HG03066 (cell line): Measurements from ENCODE around the gene PHYH.
"Not testable (repeated sequence)": the region's sequence is repeated elsewhere in the genome, so short reads cannot be mapped to it uniquely, and the experiment has no call there.

Experiments
- ATAC-seq: cut with Tn5 transposase; IDR thresholded peaks from one replicate; pipeline ENCODE4 v1.9.1; 2021; ENCODE audit warnings: low read depth; ENCODE audit not compliant: unreplicated experiment

PHYH gene

DNA sequence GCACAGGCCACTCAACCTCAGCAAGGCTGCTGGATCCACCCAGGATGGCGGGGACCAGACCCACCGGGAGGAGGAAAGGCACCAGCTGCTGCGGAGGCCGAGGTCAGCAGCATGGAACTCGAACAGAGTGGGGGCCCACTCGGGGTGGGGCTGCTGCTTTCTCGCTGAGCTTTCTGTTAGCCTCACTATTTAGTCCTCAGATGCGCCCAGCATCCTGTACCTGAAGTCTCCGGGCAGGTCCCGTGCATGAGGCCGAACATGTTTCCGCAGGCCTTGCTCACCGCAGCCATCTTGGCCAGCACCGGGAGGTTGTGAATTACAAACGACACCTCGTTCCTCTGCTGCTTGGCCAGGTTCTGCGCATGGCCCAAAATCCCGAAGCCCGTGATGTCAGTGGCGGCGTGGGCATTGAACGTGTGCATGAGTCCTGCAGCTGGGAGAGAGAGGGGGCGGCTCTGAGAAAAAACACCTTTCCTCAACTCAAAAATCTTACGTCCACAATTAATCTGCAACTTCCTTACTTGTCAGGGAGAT lies 22.8 kb upstream of the PHYH start:
- ATAC-seq: no peak

DNA sequence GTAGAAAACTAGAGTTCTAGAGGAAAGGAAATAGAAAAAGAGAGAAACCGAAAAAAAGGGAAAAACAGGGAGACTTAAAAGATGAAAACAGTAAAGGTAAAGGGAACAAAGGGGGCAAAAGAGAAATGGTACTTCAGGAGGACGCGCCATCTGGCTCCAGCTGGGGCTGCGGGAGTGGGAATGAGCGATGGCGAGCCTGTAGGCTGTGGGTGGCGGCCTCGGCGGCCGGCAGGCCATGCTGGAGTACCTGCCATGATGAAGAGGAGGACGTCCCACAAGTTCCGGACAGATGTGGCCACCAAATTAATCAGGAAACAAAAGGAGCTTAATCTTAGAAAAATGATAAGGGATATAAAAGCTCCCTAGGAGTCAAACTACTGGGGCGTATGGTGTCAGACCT lies 21.7 kb upstream of the PHYH start:
- no peak for ATAC-seq

DNA sequence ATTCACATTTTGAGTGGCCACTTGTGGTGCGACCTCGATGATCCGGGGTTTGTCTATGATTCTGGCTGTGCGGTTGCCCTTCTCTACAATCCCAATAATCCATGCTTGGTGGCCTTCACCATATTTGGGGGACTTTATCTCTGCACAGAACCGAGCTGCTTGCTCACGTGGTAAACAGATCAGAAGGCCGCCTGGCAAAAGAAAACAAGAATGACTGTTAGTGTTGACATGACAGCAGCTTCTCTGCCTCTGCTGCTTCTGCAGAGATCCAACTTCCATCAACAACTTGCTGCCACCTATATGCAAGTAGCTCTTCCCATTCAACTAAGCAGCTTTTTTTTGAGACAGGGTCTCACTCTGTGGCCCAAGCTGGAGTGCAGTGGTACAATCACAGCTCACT lies 19.3 kb upstream of the PHYH start:
- ATAC-seq: no peak

DNA sequence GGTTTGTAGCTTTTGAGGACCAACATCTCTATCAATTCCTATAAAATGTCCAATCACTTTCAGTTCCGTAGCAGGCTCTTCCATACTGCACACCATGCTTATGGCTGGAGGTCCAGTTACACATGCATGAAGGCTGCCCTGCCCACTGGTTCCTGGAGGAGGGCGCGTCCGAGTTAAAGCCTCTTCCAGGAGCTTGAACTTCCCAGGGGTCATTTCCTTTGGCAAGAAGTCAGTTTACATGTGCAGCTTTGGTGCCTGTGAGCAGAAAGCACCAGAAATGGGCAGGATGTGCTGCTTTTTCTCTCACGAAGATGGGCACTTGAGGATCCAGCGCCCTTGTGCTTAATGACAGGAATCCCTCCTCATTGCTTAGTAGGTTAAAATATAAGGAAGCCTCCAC lies 17.6 kb upstream of the PHYH start:
- no peak for ATAC-seq

DNA sequence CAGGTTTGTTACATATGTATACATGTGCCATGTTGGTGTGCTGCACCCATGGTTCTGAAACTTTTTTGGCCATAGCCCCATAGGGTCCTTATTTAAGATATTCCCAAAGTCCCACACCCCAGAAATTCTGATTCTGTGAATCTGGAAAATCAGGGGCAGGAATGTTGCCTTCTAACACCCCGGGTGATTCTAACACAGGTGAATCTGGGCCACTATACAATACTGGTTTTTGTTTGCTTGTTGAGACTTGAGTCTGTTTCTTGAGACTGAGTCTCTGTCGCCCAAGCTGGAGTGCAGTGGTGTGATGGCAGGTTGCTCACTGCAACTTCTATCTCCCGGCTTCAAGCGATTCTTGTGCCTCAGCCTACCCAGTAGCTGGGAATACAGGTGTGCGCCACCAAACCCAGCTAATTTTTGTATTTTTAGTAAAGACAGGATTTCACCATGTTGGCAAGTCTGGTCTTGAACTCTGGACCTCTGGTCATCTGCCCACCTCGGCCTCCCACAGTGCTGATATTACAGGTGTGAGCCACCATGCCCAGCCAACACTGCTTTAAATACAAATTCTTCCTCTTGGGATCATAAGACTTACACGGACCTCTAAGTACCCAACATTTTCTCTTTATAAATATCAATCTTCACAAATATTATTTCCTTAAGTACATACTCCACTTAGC lies 16.9 kb upstream of the PHYH start:
- ATAC-seq: no peak

DNA sequence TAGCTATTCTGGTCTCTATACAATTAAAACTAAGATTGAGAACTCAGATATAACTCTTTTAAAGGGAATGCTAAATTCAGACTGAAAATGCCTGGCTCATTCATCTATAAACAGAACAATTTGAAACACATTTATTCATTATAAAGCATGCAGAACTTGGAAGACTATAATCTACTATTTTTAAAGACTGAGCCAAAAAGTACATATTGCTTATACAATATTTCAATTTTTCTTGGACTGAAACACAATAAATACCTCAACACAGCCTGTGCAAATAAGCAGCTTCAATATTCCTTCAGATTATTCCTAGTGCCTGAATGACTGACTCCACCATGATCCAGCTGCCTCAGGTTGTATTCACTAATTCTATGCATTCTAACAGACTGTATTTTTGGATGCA lies 15.5 kb upstream of the PHYH start:
- no peak for ATAC-seq

DNA sequence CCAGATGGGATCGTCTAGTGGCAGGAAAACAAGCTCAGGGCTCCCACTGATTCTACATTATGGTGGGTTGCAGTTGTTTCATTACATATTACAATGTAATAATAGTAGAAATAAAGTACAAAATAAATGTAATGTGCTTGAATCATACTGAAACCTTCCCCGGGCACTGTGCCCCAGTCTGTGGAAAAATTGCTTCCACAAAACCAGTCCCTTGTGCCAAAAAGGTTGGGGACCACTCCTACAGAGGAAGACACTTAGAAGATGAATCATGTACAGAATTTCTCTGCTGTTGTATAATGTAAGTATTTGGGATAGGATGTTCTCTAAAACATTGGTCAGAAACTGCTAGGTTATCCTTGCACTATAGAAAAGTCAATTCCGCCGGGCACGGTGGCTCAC lies 11.3 kb upstream of the PHYH start:
- no peak for ATAC-seq

DNA sequence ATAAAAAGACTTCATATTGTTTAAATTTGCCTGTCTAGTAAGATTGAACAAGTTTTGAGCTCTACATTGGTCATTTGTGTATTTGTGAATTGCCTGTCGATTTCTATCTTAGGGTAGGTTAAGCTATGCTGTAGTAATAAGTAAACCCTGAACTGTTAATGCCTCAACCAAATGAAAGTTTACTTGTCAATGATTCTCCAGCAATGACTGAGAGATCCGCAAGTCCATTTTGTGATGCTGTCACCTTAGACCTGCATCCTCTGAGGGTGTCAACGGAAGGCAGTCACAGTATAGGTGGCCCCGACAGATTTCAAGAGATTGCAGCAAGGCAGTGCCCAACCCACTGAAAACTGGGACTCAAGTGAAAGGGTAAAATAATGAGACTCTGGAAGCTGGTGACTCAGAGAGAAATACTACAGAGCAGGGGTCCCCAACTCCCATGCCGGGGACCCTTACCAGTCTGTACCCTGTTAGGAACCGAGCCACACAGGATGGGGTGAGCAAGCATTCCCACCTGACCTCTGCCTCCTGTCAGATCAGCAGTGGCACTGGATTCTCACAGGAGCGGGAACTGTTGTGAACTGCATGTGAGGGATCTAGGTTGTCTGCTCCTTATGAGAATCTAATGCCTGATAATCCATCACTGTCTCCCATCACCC lies 10.8 kb upstream of the PHYH start:
- no peak for ATAC-seq

DNA sequence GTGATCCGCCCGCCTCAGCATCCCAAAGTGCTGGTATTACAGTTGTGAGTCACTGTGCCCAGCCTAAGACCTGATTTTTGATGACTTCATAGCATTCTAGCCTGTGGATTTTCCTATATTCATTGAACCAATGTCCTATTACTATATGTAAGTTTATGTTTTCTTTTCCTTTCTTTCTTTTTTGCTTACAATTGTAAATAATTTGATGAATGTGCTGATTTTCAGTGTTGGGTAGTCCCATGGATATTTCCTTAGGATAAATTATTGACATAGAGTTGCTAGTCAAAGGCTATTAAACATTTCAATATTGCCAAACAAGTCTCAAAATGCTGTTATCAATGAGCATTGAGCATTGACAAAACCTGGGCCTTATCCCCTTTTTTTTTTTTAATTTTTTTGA lies 9.9 kb upstream of the PHYH start:
- no peak for ATAC-seq

DNA sequence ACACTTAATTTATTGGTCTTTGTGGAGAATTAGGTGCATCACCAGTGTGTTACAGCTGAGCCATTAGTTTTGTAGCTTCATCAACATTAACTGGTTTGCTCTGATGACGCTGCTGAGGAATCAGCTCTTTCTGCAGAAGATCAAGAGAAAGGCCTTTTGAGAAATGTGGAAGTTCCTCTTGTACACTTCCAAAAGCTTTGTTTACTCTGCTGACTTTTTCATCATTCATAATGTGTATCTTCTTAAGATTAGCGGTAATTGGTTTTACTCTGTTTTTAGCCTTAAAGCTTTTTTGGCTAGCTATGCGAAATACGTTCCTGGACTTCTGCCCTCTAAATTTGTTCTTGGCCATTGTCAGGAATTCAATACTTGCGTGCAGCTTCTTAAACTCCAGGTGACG lies 8.2 kb upstream of the PHYH start:
- ATAC-seq: no peak

DNA sequence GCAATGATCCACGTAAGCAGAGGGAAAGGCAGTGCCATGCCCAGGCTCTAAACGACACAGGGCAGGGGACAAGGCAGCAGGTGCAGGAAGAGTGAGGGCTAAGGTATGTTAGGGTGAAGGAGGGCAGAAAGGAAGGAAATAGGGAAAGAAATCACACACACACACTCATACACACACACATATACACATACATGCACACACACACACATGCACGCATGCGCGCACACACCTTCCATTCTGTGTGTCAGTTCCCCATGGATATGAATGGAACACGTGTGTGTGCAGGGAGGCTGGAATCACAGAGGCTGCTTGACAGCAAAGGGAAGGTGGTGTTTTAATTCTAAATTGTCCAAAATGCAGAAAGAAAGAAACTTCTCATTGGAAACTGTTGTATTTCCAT lies 6.2 kb upstream of the PHYH start:
- no peak for ATAC-seq

DNA sequence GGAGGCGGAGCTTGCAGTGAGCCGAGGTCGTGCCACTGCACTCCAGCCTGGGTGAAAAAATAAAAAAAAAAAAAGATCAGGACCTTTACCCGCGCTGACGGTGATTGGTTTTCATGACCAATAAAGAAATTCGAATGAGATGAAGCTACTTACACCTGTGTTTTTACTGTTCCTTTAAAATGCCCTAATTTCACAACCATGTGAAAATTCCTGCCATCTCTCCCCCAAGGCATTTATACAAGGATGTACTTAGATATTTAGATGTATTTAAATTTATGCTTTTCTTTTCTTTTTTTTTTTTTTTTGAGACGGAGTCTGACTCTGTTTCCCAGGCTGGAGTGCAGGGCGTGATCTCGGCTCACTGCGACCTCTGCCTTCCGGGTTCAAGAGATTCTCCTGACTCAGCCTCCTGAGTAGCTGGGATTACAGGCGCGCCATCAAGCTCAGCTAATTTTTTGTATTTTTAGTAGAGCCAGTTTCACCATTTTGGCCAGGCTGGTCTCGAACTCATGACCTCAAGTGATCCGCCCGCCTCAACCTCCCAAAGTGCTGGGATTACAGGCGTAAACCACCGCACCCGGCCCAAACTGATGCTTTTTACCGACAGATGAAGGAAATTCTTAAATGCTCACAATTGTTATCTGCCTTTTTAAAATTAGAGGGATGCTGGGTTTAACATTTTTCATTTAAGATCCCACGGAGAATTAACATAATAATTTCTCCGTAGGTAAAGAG lies 3.1 kb upstream of the PHYH start:
- no peak for ATAC-seq

DNA sequence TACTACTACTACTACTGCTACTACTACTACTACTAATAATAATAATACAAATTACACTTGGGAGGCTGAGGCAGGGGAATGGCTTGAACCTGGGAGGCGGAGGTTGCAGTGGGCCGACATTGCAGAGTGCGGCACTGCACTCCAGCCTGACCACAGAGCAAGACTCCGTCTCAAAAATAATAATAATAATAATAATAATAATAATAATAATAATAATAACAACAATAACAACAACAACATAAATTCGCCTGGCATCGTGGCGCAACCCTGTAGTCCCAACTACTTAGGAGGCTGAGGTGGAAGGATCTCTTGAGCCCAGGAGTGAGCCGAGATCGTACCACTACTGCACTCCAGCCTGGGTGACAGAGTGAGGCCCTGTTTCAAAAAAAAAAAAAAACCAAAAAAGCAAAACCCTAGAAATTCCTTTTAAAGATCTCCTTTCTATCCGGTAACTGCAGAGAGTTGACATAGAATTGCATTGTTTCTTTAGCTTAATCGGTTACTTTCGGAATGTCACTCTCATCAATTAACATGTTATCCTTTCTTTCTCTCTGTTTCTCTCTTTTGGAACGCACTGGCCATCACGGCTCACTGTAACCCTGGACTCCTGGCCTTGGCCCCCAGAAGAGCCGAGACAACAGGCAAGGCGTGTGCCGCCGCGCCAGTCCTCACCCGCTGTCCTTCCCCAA lies 972 bp downstream of the PHYH start:
- no peak for ATAC-seq

DNA sequence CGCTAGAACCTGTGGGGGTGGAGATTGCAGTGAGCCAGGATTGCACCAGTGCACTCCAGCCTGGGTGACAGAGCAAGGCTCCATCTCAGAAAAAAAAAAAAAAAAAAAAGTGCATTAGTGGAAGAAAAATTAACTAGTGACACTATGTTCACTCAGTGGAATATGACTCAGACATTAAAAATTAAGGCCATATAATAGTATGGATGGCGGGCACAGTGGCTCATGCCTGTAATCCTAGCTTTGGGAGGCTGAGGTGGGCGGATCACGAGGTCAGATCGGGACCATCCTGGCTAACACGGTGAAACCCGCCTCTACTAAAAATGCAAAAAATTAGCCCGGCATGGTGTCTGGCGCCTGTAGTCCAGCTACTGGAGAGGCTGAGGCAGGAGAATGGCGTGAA lies 3.4 kb downstream of the PHYH start:
- no peak for ATAC-seq

DNA sequence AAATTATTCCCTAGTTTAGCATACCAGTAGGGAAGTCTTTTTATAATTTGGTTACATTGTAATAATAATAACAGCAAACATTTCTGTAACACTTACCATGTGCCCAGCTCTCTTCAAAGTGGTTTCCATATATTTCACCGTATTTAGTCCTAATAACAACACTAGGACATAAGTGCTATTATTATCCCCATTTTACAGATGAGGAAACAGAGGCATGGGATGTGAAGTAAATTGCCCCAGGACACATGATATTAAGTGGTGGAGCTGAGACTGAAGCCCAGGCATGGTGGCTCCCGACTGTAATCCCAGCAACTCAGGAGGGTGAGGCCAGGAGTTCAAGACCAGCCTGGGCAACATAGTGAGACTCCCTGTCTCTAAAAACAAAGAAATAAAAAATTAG lies 5.1 kb downstream of the PHYH start:
- no peak for ATAC-seq

DNA sequence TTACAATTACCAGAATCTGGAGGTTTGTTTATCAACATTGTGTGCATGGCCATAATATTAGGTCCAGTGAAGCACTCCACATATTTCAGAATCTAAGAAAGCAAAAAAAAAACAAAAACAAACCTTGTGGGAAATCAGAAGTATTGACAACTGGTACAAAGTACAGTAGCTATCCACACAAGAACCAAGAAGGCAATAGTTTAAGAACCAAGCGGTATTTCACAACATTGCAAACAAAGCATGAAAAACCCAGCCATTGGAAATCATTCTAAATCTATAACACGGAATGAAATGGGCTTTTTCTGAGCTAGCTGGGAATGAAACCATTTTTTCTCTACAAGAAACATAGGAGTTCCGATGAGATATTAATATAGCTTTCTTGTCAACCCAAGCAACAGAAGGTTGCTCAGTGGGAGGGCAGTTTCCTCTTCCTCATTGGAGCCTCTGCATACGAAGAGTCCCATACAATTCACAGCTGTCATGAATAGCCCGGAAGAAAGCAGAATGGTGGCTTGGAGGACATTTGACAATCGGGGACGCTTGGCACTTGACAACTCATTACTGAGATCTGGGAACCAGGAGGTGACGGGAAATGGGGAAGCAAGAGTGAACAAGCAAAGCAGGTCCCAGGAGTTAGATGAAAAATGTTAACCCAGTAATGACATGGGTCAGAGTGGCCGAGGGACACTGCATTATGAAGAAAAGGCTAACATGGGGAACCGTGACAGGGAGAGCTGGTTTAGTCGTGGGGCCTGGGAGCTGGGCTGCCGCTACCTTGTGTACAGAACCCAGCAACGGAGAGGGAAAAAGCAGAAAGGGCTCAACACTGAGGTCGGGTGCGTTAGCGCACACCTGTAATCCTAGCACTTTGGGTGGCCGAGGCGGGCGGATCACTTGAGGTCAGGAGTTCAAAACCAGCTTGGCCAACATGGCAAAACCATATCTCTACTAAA lies 7.8 kb downstream of the PHYH start:
- no peak for ATAC-seq

DNA sequence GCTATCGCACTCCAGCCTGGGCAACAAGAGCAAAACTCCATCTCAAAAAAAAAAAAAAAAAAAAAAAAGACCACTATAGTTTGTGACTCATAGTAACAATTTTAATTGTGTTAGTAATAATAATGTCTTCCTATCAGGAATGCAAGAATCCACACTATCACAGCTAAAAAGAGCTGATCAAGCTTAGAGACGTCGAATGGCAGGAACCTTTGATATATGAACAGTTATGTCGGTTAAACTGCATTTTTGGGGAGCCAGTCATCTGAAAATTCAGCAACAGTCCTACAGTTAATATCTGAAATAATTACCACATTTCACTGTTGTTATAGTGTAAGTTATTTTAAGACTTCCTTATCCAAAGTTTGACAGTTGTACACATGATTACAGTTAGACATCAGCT lies 8.8 kb downstream of the PHYH start:
- no peak for ATAC-seq

DNA sequence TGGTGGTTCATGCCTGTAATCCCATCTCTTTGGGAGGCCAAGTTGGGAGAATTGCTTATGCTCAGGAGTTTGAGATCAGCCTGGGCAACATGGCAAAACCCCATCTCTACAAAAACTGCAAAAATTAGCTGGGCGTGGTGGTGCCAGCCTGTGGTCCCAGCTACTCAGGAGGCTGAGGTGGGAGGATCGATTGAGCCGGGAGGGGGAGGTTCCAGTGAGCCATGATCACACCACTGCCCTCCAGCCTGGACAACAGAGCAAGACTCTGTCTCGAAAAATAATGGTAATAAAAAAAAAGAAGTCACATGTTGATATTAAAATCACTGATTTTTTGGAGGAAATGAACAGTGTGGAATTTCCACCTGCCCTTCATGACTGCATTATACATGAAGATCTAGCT lies 15.8 kb downstream of the PHYH start:
- no peak for ATAC-seq

DNA sequence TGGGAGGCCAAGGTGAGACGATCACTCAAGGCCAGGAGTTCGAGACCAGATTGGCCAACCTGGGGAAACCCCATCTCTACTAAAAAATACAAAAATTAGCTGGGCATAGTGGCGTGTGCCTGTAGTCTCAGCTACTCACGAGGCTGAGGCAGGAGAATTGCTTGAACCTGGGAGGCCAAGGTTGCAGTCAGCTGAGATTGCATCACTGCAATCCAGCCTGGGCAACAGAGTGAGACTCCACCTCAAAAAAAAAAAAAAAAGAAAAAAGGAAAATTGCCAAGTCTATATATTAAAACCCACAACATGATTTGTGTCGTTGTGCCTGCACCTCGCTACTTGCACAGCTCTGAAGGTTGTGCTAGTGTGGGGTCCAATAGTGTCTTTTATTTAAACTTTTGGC lies 17.5 kb downstream of the PHYH start:
- not testable (repeated sequence) for ATAC-seq

DNA sequence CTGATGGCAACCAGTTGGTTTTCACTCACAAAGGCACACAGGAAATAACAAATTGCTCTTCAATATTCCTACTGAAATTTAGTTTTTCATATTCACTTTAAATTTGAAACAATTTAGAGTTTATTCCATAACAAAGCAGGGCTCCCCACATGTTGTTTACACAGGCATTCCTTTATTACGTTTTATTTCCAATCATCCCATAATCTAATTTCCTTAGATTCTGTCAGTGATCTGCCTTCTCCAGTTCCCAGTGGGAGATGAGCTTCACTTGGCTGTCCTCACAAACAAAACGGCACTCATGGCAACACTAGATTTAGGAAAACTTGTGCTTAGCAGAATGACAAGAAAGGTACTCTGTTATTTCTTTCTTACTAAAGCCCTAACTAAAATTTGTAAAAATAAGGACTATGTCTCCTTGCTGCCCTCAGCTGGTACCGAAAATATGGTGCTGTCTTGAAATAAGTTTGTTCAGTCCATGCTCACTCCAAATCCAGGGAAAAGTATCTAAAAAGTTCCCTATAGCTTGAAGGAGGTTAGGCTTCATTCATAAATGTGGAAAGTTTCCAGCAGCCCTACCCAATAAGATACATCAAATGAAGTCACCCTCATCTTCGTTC lies 23.0 kb downstream of the PHYH start:
- ATAC-seq: no peak
